Kidney (tissue), 14 donors: ENCODE results near the gene HECW1. TPM values are rescaled to one million over a fixed set of nuclear protein-coding genes. Genes with fewer than 3 reads are reported as not detected.

ENCODE experiments used
- DNase-seq, 5 donors: peaks; one replicate each; pipeline ENCODE4 v3.0.0-alpha.2; 2013 to 2020
- FAIRE-seq: peaks from 2 replicates; lab custom pipeline; 2012; peaks lifted over from hg19 to GRCh38; lab: Jason Lieb, UNC
- H3K27ac ChIP-seq, 2 donors: one replicate each; pipeline ENCODE4 v1.7.0; 2013; ENCODE audit warnings: low read depth in 2 of 2, low read length in 2 of 2, inconsistent platforms in 1 of 2
- H3K27me3 ChIP-seq: one replicate; pipeline ENCODE4 v1.7.1; 2013; ENCODE audit warnings: low read length, inconsistent platforms; ENCODE audit not compliant: control insufficient read depth, insufficient read depth
- H3K36me3 ChIP-seq, 3 donors: one replicate each; pipeline versions ENCODE4 v1.7.0 to v1.7.1; 2013; ENCODE audit warnings: low read length in 3 of 3, control low read depth in 1 of 3, inconsistent platforms in 1 of 3; ENCODE audit not compliant: insufficient read depth in 3 of 3, control insufficient read depth in 2 of 3
- H3K4me1 ChIP-seq, 3 donors: one replicate each; pipeline versions ENCODE4 v1.7.0 to v1.7.1; 2013; ENCODE audit warnings: low read length in 3 of 3, inconsistent platforms in 1 of 3, low read depth in 1 of 3; ENCODE audit not compliant: control insufficient read depth in 2 of 3, insufficient read depth in 2 of 3
- H3K4me3 ChIP-seq, 3 donors: one replicate each; pipeline versions ENCODE4 v1.7.0 to v1.8.1; 2013; ENCODE audit warnings: low read length in 3 of 3, control low read depth in 1 of 3, inconsistent platforms in 1 of 3
- H3K9ac ChIP-seq, 3 donors: one replicate each; pipeline versions ENCODE4 v1.7.0 to v1.7.1; 2013; ENCODE audit warnings: low read length in 3 of 3, control low read depth in 1 of 3, inconsistent platforms in 1 of 3
- H3K9me3 ChIP-seq, 3 donors: one replicate each; pipeline versions ENCODE4 v1.7.0 to v1.7.1; 2013; ENCODE audit warnings: low read length in 3 of 3, control low read depth in 1 of 3, inconsistent platforms in 1 of 3; ENCODE audit not compliant: control insufficient read depth in 2 of 3, insufficient read depth in 1 of 3
- intact Hi-C: fragments of 100-400 bp; cut with DNase I; formaldehyde crosslinking; loops from one replicate; pipeline ENCODE4 v1.11.1; 2022
- polyA plus RNA-seq: library from polyadenylated mRNA; stranded (reverse); fragments of 350-450 nt; fragmentation: Illumina TruSeq; extraction: RNeasy Lipid Tissue Mini Kit (QIAGEN cat#74804); gene quantifications from one replicate; pipeline ENCODE4 v1.2.3, GENCODE V29; 2014; ENCODE audit warnings: low read depth, low replicate concordance; ENCODE audit not compliant: insufficient read depth
- total RNA-seq: library from RNA; stranded (reverse); fragmentation: NEBNext Ultra II Directional; extraction: Animal tissue kit (Norgen Biotek cat#: 25700); gene quantifications from one replicate; pipeline ENCODE4 v1.2.1, GENCODE V29; 2021
- TF ChIP-seq, protein P1 (sequence below): IDR thresholded peaks from 3 replicates; pipeline ENCODE4 v1.5.1; 2012; ENCODE audit warnings: mild to moderate bottlenecking, moderate library complexity, borderline replicate concordance; ENCODE audit not compliant: insufficient read depth; ENCODE audit errors: extremely low read depth
- donor health status: control.
- donor health status: control.
- donor health status: control.
- donor health status: control.
- donor health status: control.
- donor health status: DM: yes; HTN: yes; CAD: no.
- donor health status: Normal renal cell carcinoma (clear cell type).

Gene HECW1
- total and polyA plus RNA-seq, 2 donors from 2014 or later: 0.50 to 7.5 TPM

DNA sequence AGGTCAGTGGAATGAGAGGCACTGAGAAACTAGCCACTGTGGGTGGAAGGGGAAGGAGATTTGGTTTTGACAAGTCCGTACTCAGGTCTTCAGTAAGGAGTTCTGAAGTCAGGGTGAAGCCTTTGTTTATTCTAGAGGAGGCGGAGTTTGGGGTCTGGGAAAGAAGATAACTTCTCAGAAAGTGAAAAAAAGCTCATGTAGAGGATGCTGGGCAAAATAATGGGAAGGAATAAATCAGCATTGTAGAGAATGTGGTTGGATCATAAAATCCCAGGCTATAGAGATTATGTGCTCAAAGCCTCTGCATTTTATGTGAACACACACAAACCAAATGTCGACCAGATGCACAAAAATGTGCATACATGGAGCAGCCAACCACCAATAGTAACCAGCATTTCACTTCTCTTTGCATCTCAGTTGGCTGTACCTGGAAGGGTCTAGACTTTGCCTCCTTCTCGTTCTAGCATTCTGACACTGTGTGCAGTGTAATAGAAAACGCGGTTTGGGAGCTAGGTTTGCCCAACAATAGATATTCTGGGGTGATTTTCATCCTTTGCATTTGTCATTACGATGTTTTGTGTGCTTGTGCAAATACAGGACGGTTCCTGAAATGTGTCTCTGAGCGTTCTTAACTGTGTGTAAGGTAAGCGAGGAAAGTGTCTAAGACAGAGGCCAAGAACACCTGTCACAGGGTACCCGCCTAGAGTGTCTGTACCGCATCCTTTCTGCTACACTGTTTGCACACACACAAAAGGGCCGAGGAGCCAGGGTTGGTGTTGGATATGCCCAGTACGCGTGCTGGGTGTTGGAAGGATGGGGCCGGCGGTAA is 603 bp upstream of the HECW1 start:
- Histone ChIP-seq H3K4me3 (no peak overlapping the region), H3K27me3 (peaks cover 31% of the 10 kb centered on the region), H3K9me3 (no peaks in the 10 kb centered on the region), H3K36me3 (no peaks in the 10 kb centered on the region), H3K4me1 (peaks cover 0 to 4% (median 0%) of the 10 kb centered on the region in 3 donors), H3K27ac (no peak overlapping the region), H3K9ac (no peak overlapping the region)
- FAIRE-seq (no peak), DNase-seq (peak in 2 of 5 donors; percentile 36 to 52)
- TF ChIP-seq, protein P1, sequence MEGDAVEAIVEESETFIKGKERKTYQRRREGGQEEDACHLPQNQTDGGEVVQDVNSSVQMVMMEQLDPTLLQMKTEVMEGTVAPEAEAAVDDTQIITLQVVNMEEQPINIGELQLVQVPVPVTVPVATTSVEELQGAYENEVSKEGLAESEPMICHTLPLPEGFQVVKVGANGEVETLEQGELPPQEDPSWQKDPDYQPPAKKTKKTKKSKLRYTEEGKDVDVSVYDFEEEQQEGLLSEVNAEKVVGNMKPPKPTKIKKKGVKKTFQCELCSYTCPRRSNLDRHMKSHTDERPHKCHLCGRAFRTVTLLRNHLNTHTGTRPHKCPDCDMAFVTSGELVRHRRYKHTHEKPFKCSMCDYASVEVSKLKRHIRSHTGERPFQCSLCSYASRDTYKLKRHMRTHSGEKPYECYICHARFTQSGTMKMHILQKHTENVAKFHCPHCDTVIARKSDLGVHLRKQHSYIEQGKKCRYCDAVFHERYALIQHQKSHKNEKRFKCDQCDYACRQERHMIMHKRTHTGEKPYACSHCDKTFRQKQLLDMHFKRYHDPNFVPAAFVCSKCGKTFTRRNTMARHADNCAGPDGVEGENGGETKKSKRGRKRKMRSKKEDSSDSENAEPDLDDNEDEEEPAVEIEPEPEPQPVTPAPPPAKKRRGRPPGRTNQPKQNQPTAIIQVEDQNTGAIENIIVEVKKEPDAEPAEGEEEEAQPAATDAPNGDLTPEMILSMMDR: no peak
- intact Hi-C loops: no loop called here

DNA sequence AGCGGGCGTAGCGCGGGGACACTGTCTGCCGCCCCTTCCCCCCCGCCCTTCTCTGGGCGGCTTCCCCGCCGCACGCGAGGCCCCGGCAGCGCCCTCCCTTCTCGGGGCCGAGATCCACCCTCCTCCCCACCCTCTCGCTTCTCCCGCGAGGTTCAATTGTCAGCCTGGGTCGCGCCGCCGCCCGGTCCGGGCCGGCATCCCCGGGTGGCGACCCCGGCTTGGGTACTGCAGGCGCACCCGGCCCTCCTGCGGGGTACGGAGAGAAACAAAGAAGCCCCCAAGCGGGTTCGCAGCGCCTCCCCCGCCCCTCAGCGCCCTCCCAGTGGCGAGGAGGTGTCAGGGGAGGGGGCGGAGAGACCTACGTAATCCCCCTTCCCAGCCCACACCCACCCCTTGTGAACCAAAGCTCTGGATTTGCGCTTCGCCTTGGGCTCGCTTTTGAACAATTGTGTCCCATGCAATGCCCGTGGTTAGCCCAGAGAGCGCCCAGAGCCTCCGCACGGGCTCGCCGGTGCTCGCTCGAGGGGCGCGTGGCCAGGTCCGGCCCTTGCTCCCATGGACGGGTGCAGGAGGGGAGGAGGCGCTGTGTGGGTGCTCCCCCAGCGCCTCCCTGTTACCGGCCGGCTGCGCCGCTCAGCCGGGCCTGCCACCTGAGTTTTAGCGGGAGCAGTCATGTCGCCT is 634 bp downstream of the HECW1 start:
- H3K36me3 ChIP-seq: no peaks in the 10 kb centered on the region
- FAIRE-seq (no peak), DNase-seq (peak; percentile 74 to 94 (median 83))
- TF ChIP-seq, protein P1: no peak
- no peak overlapping the region for H3K9ac ChIP-seq
- H3K9me3 ChIP-seq: no peaks in the 10 kb centered on the region
- no peak overlapping the region for H3K27ac ChIP-seq
- peaks cover 0 to 4% (median 0%) of the 10 kb centered on the region in 3 donors for H3K4me1 ChIP-seq
- peaks cover 31% of the 10 kb centered on the region for H3K27me3 ChIP-seq
- intact Hi-C loops: no loop called here
- peak overlapping the region in 2 of 3 donors; percentile 18 to 39 for H3K4me3 ChIP-seq

DNA sequence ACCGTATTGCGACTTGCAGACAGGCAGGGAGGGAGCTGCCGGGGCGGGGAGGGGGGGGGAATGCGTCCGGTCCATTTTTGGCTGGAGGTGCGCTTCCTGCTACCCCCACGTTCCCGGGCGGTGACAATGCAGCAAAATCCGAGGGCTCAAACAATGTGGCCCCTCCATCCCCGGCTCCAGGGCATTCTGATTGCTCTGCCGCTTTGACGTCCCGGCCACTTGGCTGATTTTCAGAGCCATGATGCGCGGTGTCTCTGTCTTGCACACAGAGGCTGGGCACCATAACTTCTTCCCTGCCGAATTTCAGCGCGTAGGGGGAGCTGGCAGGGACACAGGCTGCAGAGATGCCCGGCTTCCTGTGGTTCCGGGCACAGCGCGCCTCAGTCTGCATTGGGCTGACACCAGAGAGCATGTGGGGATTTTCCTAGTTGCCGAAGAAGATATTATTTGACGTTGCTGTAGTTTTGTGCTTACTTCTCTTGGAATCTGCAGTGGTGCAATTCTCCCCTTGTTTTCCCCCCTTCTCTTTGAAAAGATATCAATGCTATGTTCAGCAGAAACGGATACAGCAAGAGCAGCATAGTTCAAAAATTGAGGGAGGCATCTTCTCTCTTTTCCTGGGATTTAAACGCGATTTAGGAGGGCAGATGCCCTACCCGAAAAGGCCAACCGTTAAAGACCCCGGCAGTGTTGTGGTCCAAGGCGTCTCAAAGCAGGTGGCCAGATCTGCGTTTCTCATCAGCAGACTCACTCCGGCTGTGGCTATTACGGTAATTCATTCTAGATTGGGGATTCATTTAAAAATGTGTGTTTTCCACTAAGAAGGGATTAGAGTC is 1.4 kb downstream of the HECW1 start:
- H3K9me3 ChIP-seq: no peaks in the 10 kb centered on the region
- H3K9ac ChIP-seq: no peak overlapping the region
- intact Hi-C loops: no loop called here
- peak overlapping the region in 2 of 3 donors; percentile 0 to 39 for H3K4me3 ChIP-seq
- TF ChIP-seq, protein P1: no peak
- peaks cover 0 to 4% (median 0%) of the 10 kb centered on the region in 3 donors for H3K4me1 ChIP-seq
- no peak overlapping the region for H3K27ac ChIP-seq
- no peak for FAIRE-seq
- H3K36me3 ChIP-seq: no peaks in the 10 kb centered on the region
- DNase-seq: peak in 2 of 5 donors; percentile 10 to 22
- H3K27me3 ChIP-seq: peaks cover 31% of the 10 kb centered on the region
